Measurements from ENCODE around the gene HSD3B7.

DNA sequence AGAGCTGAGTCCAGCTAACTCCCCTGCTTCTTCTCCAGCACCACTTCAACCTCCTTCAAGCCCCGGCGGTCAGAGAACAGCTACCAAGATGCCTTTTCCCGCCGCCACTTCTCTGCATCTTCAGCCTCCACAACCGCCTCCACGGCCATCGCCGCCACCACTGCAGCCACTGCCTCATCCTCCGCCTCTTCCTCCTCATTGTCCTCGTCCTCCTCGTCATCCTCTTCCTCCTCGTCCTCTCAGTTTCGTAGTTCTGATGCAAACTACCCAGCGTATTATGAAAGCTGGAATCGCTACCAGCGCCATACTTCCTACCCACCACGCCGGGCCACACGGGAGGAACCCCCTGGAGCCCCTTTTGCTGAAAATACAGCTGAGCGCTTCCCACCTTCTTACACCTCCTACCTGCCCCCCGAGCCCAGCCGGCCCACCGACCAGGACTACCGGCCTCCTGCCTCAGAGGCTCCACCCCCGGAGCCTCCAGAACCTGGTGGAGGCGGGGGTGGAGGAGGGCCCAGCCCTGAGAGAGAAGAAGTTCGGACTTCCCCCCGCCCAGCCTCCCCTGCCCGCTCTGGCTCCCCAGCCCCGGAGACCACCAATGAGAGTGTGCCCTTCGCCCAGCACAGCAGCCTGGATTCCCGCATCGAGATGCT lies 20.3 kb upstream of the HSD3B7 start:
- TF ChIP-seq, protein P1, sequence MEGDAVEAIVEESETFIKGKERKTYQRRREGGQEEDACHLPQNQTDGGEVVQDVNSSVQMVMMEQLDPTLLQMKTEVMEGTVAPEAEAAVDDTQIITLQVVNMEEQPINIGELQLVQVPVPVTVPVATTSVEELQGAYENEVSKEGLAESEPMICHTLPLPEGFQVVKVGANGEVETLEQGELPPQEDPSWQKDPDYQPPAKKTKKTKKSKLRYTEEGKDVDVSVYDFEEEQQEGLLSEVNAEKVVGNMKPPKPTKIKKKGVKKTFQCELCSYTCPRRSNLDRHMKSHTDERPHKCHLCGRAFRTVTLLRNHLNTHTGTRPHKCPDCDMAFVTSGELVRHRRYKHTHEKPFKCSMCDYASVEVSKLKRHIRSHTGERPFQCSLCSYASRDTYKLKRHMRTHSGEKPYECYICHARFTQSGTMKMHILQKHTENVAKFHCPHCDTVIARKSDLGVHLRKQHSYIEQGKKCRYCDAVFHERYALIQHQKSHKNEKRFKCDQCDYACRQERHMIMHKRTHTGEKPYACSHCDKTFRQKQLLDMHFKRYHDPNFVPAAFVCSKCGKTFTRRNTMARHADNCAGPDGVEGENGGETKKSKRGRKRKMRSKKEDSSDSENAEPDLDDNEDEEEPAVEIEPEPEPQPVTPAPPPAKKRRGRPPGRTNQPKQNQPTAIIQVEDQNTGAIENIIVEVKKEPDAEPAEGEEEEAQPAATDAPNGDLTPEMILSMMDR (IDR thresholded peaks at IDR 0.05), result no peak
- no peak for TF ChIP-seq POLR2A (IDR thresholded peaks at IDR 0.05)
- no peak for TF ChIP-seq EP300 (IDR thresholded peaks at IDR 0.05)

Data from suprapubic skin (tissue), 3 donors.